H1 (cell line): Measurements from ENCODE around the gene KLHL33. TPM values are rescaled to one million over a fixed set of nuclear protein-coding genes. Genes with fewer than 3 reads are reported as not detected.

Experiments used
- BACH1 ChIP-seq: IDR thresholded peaks from 2 replicates; pipeline ENCODE4 v1.6.1; 2012; ENCODE audit warnings: low read length, improper control_type of control experiment
- BRCA1 ChIP-seq: IDR thresholded peaks from 2 replicates; pipeline ENCODE4 v1.6.1; 2012; ENCODE audit warnings: low read depth, low read length, improper control_type of control experiment
- FOSL1 ChIP-seq: IDR thresholded peaks from 2 replicates; pipeline ENCODE4 v1.6.1; 2011; ENCODE audit warnings: mild to moderate bottlenecking, low read depth, low read length, moderate library complexity; ENCODE audit not compliant: insufficient read depth
- RNF2 ChIP-seq: fragments of 200-900, 300-1000 bp; sonication (generic); IDR thresholded peaks from 2 replicates; pipeline ENCODE4 v1.7.1; 2016; ENCODE audit warnings: borderline replicate concordance, low read depth, mild to moderate bottlenecking, antibody characterized with exemption, low read length; ENCODE audit not compliant: poor library complexity, severe bottlenecking; ENCODE audit errors: missing control alignments
- TBP ChIP-seq: IDR thresholded peaks from 2 replicates; pipeline ENCODE4 v1.6.1; 2011; ENCODE audit warnings: low read depth, low read length, improper control_type of control experiment
- polyA plus RNA-seq, 7 experiments: library from polyadenylated mRNA; depleted of rRNA in 3 of 7; stranded (reverse) in 5 of 7; unstranded in 2 of 7; fragments of >200 nt in 5 of 7; fragments of 200-250 nt in 2 of 7; gene quantifications; 1 replicate in 5 of 7; 2 replicates in 1 of 7; 4 replicates in 1 of 7; pipeline versions ENCODE4 v1.2.1 to v1.2.3, GENCODE V29; 2011 to 2013; ENCODE audit warnings: missing spikeins in 2 of 7, mixed read lengths in 2 of 7
- total RNA-seq: library from RNA; stranded (reverse); fragmentation: NEBNext Ultra II Directional; extraction: Animal tissue kit (Norgen Biotek cat#: 25700); gene quantifications from 2 replicates; pipeline ENCODE4 v1.2.1, GENCODE V29; 2021

KLHL33 gene
- total and polyA plus RNA-seq, 2 of the 8 experiments (the other 6 are each of a cell fraction or from before 2014, with no cell fraction given), result 0.11 to 0.17 TPM

DNA sequence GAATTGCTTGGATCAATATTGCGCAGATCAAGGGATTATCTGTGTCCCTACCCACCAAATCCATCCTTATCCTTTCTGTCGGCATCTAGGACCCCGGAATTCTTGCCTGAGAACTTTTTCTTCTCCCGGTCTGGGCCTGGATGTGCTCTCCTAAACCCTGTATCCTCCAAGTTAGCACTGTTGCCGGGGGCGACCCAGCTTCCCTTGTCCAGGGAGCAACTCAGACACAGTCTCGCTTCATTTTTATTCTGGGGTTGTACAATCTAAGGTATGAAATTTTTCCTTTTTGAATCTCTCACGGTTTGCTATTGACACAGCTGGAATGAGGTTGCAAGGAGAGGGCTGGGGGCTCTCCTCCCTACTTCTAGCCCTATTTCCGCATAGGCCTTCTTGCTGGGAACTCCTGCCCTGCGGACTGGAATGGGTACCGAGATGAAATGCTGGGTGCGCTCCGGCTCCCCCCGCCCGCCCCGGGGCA lies 32.8 kb upstream of the KLHL33 start (continued):
- TF ChIP-seq BACH1 (no peak), RNF2 (no peak), BRCA1 (no peak), TBP (no peak), FOSL1 (no peak)
